Measurements from ENCODE around the gene HIPK2.

DNA sequence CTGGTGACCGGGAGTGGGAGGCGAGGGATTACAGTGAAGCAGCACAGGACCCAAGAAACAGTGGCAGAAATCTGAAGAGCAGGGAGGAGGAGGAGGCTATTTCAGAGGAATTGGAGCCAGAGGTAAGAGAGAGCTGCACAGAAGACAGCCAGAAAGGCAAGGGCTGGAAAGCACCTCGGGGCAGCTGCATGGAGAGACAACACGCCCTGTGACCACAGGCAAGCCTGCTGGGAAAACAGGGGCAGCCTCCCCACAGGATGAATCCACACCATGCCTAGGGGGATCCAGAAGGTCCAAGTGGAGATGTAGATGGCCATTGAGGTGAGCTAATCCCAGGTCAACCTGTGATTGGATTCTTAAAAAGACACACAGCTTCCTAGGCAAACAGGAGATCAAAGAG, 135.5 kb downstream of the HIPK2 start:
- TF ChIP-seq, protein P1, sequence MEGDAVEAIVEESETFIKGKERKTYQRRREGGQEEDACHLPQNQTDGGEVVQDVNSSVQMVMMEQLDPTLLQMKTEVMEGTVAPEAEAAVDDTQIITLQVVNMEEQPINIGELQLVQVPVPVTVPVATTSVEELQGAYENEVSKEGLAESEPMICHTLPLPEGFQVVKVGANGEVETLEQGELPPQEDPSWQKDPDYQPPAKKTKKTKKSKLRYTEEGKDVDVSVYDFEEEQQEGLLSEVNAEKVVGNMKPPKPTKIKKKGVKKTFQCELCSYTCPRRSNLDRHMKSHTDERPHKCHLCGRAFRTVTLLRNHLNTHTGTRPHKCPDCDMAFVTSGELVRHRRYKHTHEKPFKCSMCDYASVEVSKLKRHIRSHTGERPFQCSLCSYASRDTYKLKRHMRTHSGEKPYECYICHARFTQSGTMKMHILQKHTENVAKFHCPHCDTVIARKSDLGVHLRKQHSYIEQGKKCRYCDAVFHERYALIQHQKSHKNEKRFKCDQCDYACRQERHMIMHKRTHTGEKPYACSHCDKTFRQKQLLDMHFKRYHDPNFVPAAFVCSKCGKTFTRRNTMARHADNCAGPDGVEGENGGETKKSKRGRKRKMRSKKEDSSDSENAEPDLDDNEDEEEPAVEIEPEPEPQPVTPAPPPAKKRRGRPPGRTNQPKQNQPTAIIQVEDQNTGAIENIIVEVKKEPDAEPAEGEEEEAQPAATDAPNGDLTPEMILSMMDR (conservative IDR thresholded peaks at IDR 0.05) = no peak
- no peak for TF ChIP-seq EZH2 (IDR thresholded peaks at IDR 0.05; ENCODE audit: low read depth)
